Smooth muscle cell (in vitro differentiated cells): ENCODE measurements around the gene CYP4F22. TPM values are rescaled to one million over a fixed set of nuclear protein-coding genes. Genes with fewer than 3 reads are reported as not detected.
"Not testable (repeated sequence)": the region's sequence is repeated elsewhere in the genome, so short reads cannot be mapped to it uniquely, and the experiment has no call there.

Experiments used
- DNase-seq: peaks from one replicate; lab custom pipeline; 2025; ENCODE audit not compliant: unreplicated experiment; lab: John Stamatoyannopoulos, UW
- H2AFZ ChIP-seq: fragments of 200-600 bp; sonication (generic); 2 replicates; pipeline ENCODE4 v1.6.0; 2016; ENCODE audit warnings: antibody characterized with exemption, low read depth, mild to moderate bottlenecking
- H3F3A ChIP-seq: fragments of 200-600 bp; sonication (generic); 2 replicates; pipeline ENCODE4 v1.6.0; 2017; ENCODE audit warnings: antibody characterized with exemption, low read depth
- H3K27ac ChIP-seq: fragments of 200-600 bp; sonication (generic); 2 replicates; pipeline ENCODE4 v1.5.1; 2016; ENCODE audit warnings: low read depth, mild to moderate bottlenecking
- H3K27me3 ChIP-seq: fragments of 200-600 bp; sonication (generic); 2 replicates; pipeline ENCODE4 v1.6.1; 2016; ENCODE audit warnings: low read depth, mild to moderate bottlenecking
- H3K36me3 ChIP-seq: fragments of 200-600 bp; sonication (generic); 2 replicates; pipeline ENCODE4 v1.5.1; 2016; ENCODE audit warnings: low read depth
- H3K4me1 ChIP-seq: fragments of 200-600 bp; sonication (generic); 2 replicates; pipeline ENCODE4 v1.5.1; 2016; ENCODE audit warnings: low read depth
- H3K4me2 ChIP-seq: fragments of 200-600 bp; sonication (generic); 2 replicates; pipeline ENCODE4 v1.6.0; 2016; ENCODE audit warnings: mild to moderate bottlenecking
- H3K4me3 ChIP-seq: fragments of 200-600 bp; sonication (generic); 2 replicates; pipeline ENCODE4 v1.5.1; 2016; ENCODE audit warnings: mild to moderate bottlenecking
- H3K79me2 ChIP-seq: fragments of 200-600 bp; sonication (generic); 2 replicates; pipeline ENCODE4 v1.6.0; 2016; ENCODE audit warnings: low read depth, mild to moderate bottlenecking
- H3K9ac ChIP-seq: fragments of 200-600 bp; sonication (generic); 2 replicates; pipeline ENCODE4 v1.6.0; 2016; ENCODE audit warnings: low read depth
- H3K9me3 ChIP-seq: fragments of 200-600 bp; sonication (generic); replicated peaks from 2 replicates; pipeline ENCODE4 v1.5.1; 2016; ENCODE audit warnings: low read depth
- H4K20me1 ChIP-seq: fragments of 200-600 bp; sonication (generic); 2 replicates; pipeline ENCODE4 v1.6.0; 2016; ENCODE audit warnings: low read depth
- CTCF ChIP-seq: fragments of 200-600 bp; sonication (generic); IDR thresholded peaks from 2 replicates; pipeline ENCODE4 v1.5.1; 2017; ENCODE audit warnings: borderline replicate concordance, mild to moderate bottlenecking, antibody characterized with exemption; ENCODE audit not compliant: insufficient read depth, poor library complexity, severe bottlenecking
- whole genome bisulfite sequencing: methylation state at CpG from one replicate; pipeline ENCODE4 v1.1.7; 2016; ENCODE audit warnings: low lambda C conversion rate; 5-methylcytosine and 5-hydroxymethylcytosine counted together
- polyA plus RNA-seq: library from polyadenylated mRNA; unstranded; fragments of >200 nt; fragmentation: Nextera tagmentation; extraction: Ambion mirVana; gene quantifications from 2 replicates; pipeline ENCODE4 v1.2.1, GENCODE V29; 2016
- total RNA-seq: library from RNA; depleted of rRNA; stranded (reverse); fragments of >200 nt; gene quantifications from 2 replicates; pipeline ENCODE4 v1.2.3, GENCODE V29; 2014

Gene CYP4F22
- total and polyA plus RNA-seq, 2 experiments from 2014 or later, result not detected

GRCh38 chr19:15475169-15475568 is 33.2 kb upstream of the CYP4F22 start:
- no peak overlapping the region for H3K9ac ChIP-seq
- H3K36me3 ChIP-seq, result no peaks in the 10 kb centered on the region
- H3K27ac ChIP-seq, result no peak overlapping the region
- no peaks in the 10 kb centered on the region for H3F3A ChIP-seq
- H3K79me2 ChIP-seq, result no peaks in the 10 kb centered on the region
- no peaks in the 10 kb centered on the region for H3K4me1 ChIP-seq
- no peaks in the 10 kb centered on the region for H4K20me1 ChIP-seq
- H3K4me2 ChIP-seq, result no peak overlapping the region
- no peak for DNase-seq
- no peaks in the 10 kb centered on the region for H3K9me3 ChIP-seq
- no peak overlapping the region for H3K4me3 ChIP-seq
- WGBS, result 70% methylated on average over 4 of the region's 4 CpGs
- no peak for TF ChIP-seq CTCF
- peaks cover under 1% of the 10 kb centered on the region for H3K27me3 ChIP-seq
- H2AFZ ChIP-seq, result no peak overlapping the region

- H3K4me3 ChIP-seq, result no peak overlapping the region
- DNase-seq, result no peak
- TF ChIP-seq CTCF, result no peak
- H3K4me2 ChIP-seq, result no peak overlapping the region
- H3K27me3 ChIP-seq, result no peaks in the 10 kb centered on the region
- no peak overlapping the region for H3K27ac ChIP-seq
- no peaks in the 10 kb centered on the region for H3K4me1 ChIP-seq
- H4K20me1 ChIP-seq, result no peaks in the 10 kb centered on the region
- no peaks in the 10 kb centered on the region for H3K36me3 ChIP-seq
- no peak overlapping the region for H2AFZ ChIP-seq
- 91% methylated on average over 10 of the region's 10 CpGs for WGBS
- H3K9me3 ChIP-seq, result no peaks in the 10 kb centered on the region
- H3K79me2 ChIP-seq, result no peaks in the 10 kb centered on the region
- no peak overlapping the region for H3K9ac ChIP-seq
- no peaks in the 10 kb centered on the region for H3F3A ChIP-seq
Measured at GRCh38 chr19:15475611-15476010, 32.7 kb upstream of the CYP4F22 start.

- H2AFZ ChIP-seq, result no peak overlapping the region
- no peak for DNase-seq
- H3F3A ChIP-seq, result no peaks in the 10 kb centered on the region
- H3K4me1 ChIP-seq, result no peaks in the 10 kb centered on the region
- H3K36me3 ChIP-seq, result no peaks in the 10 kb centered on the region
- H3K79me2 ChIP-seq, result no peaks in the 10 kb centered on the region
- no peak overlapping the region for H3K27ac ChIP-seq
- 76% methylated on average over 5 of the region's 5 CpGs for WGBS
- no peak overlapping the region for H3K9ac ChIP-seq
- no peaks in the 10 kb centered on the region for H3K9me3 ChIP-seq
- H4K20me1 ChIP-seq, result no peaks in the 10 kb centered on the region
- no peak overlapping the region for H3K4me3 ChIP-seq
- no peaks in the 10 kb centered on the region for H3K27me3 ChIP-seq
- no peak overlapping the region for H3K4me2 ChIP-seq
- TF ChIP-seq CTCF, result no peak
Measured at GRCh38 chr19:15476325-15476724, 32.0 kb upstream of the CYP4F22 start.

GRCh38 chr19:15479391-15480345 is 28.7 kb upstream of the CYP4F22 start, which contains the start of gene PGLYRP2:
Gene PGLYRP2, minus strand, starts transcription at chr19:15479501. Its CDS starts 130 bp downstream, at chr19:15479371.
- no peak within 1 kb of the TSS for H3K4me2 ChIP-seq
- WGBS, result 85% methylated on average over 16 of the region's 16 CpGs

GRCh38 chr19:15480996-15481395 is 27.3 kb upstream of the CYP4F22 start:
- not testable (repeated sequence) for DNase-seq, H3F3A ChIP-seq, H3K9me3 ChIP-seq, H3K27me3 ChIP-seq, H3K9ac ChIP-seq, H4K20me1 ChIP-seq, H3K79me2 ChIP-seq, H3K4me3 ChIP-seq, H3K27ac ChIP-seq, H2AFZ ChIP-seq, H3K4me2 ChIP-seq, H3K36me3 ChIP-seq, H3K4me1 ChIP-seq
- WGBS, result 81% methylated on average over 7 of the region's 7 CpGs

More at GRCh38 chr19:15479391-15480345, 28.7 kb upstream of the CYP4F22 start, which contains the start of gene PGLYRP2:
- Histone ChIP-seq H3K4me3 (no peak within 1 kb of the TSS), H3K9me3 (no peaks in the 10 kb centered on the region), H3K27ac (no peak within 1 kb of the TSS), H3K27me3 (no peaks in the 10 kb centered on the region), H2AFZ (no peak within 1 kb of the TSS), H3K9ac (no peak within 1 kb of the TSS), H3K4me1 (no peaks in the 10 kb centered on the region), H4K20me1 (no peaks in the 10 kb centered on the region), H3K79me2 (no peaks in the 10 kb centered on the region), H3F3A (no peaks in the 10 kb centered on the region), H3K36me3 (no peaks in the 10 kb centered on the region)
- no peak for TF ChIP-seq CTCF
- no peak for DNase-seq
